Left renal pelvis (tissue), 4 donors: ENCODE results near the gene FMN1. TPM values are rescaled to one million over a fixed set of nuclear protein-coding genes. Genes with fewer than 3 reads are reported as not detected.
A peak's percentile ranks its signal among the peaks of the same experiment; 100 is the strongest.
"Not testable (repeated sequence)": the region's sequence is repeated elsewhere in the genome, so short reads cannot be mapped to it uniquely, and the experiment has no call there.

ENCODE experiments used
- DNase-seq, 4 donors: peaks; one replicate each; pipeline ENCODE4 v3.0.0-alpha.2; 2013; ENCODE audit warnings: low read depth in 4 of 4, low spot score in 3 of 4
- polyA plus RNA-seq, 4 donors: library from polyadenylated mRNA; unstranded; fragments of 120-200 nt; gene quantifications; one replicate each; pipeline ENCODE4 v1.2.1, GENCODE V29; 2013; ENCODE audit not compliant: insufficient read length in 4 of 4

The FMN1 gene
- polyA plus RNA-seq, 4 donors = 1.5 to 20.2 (median 17.3) TPM

GRCh38 chr15:32983679-32984078 lies 210.8 kb downstream of the FMN1 start:
- no peak for DNase-seq

- DNase-seq = no peak
Measured at GRCh38 chr15:32982001-32982400, 212.5 kb downstream of the FMN1 start.

GRCh38 chr15:32981536-32981935 lies 213.0 kb downstream of the FMN1 start:
- no peak for DNase-seq

- DNase-seq = no peak
Measured at GRCh38 chr15:32979710-32980109, 214.8 kb downstream of the FMN1 start.

GRCh38 chr15:32977506-32977905 lies 217.0 kb downstream of the FMN1 start:
- DNase-seq = no peak

- DNase-seq = no peak
Measured at GRCh38 chr15:32974691-32975090, 219.8 kb downstream of the FMN1 start.

GRCh38 chr15:32972686-32973085 lies 221.8 kb downstream of the FMN1 start:
- no peak for DNase-seq

- no peak for DNase-seq
Measured at GRCh38 chr15:32970847-32971246, 223.7 kb downstream of the FMN1 start.

- DNase-seq = no peak
Measured at GRCh38 chr15:32967521-32967920, 227.0 kb downstream of the FMN1 start.

GRCh38 chr15:32966512-32966911 lies 228.0 kb downstream of the FMN1 start:
- no peak for DNase-seq

- DNase-seq = no peak
Measured at GRCh38 chr15:32965897-32966296, 228.6 kb downstream of the FMN1 start.

GRCh38 chr15:32959077-32959476 lies 235.4 kb downstream of the FMN1 start:
- DNase-seq = no peak

- no peak for DNase-seq
Measured at GRCh38 chr15:32957219-32957618, 237.3 kb downstream of the FMN1 start.

- no peak for DNase-seq
Measured at GRCh38 chr15:32956711-32957110, 237.8 kb downstream of the FMN1 start.

- peak in 3 of 4 donors; percentile 5 to 35 (median 30) for DNase-seq
Measured at GRCh38 chr15:32956006-32956405, 238.5 kb downstream of the FMN1 start.

- DNase-seq = peak in 2 of 4 donors; percentile 8 to 39
Measured at GRCh38 chr15:32953533-32953910, 241.0 kb downstream of the FMN1 start.

GRCh38 chr15:32952901-32953532 lies 241.5 kb downstream of the FMN1 start:
- peak in 3 of 4 donors; percentile 20 to 33 (median 27) for DNase-seq

GRCh38 chr15:32951736-32952464 lies 242.6 kb downstream of the FMN1 start:
- DNase-seq = no peak

GRCh38 chr15:32950051-32950450 lies 244.5 kb downstream of the FMN1 start:
- DNase-seq = not testable (repeated sequence)

- DNase-seq = no peak
Measured at GRCh38 chr15:32946210-32946609, 248.3 kb downstream of the FMN1 start.

GRCh38 chr15:32944431-32944830 lies 250.1 kb downstream of the FMN1 start:
- DNase-seq = no peak

- no peak for DNase-seq
Measured at GRCh38 chr15:32943711-32944110, 250.8 kb downstream of the FMN1 start.
